HG03469 (cell line): ENCODE results near the gene KRT14.
"Not testable (repeated sequence)": the region's sequence is repeated elsewhere in the genome, so short reads cannot be mapped to it uniquely, and the experiment has no call there.

Source experiments
- ATAC-seq: cut with Tn5 transposase; IDR thresholded peaks from one replicate; pipeline ENCODE4 v1.9.1; 2021; ENCODE audit warnings: mild to moderate bottlenecking, moderate library complexity, moderate number of reproducible peaks; ENCODE audit not compliant: unreplicated experiment

KRT14 gene

GRCh38 chr17:41610061-41610517 is 23.4 kb upstream of the KRT14 start:
- ATAC-seq, result not testable (repeated sequence)

GRCh38 chr17:41606930-41607329 is 20.2 kb upstream of the KRT14 start:
- ATAC-seq, result not testable (repeated sequence)

- ATAC-seq, result no peak
Observed at GRCh38 chr17:41602524-41602923, 15.8 kb upstream of the KRT14 start.

GRCh38 chr17:41600318-41600717 is 13.6 kb upstream of the KRT14 start:
- no peak for ATAC-seq

GRCh38 chr17:41599680-41600079 is 13.0 kb upstream of the KRT14 start:
- no peak for ATAC-seq

- no peak for ATAC-seq
Observed at GRCh38 chr17:41595585-41595984, 8.9 kb upstream of the KRT14 start.

- no peak for ATAC-seq
Observed at GRCh38 chr17:41594363-41594915, 7.7 kb upstream of the KRT14 start.

- no peak for ATAC-seq
Observed at GRCh38 chr17:41593306-41593981, 6.7 kb upstream of the KRT14 start.

GRCh38 chr17:41592601-41593305 is 6.1 kb upstream of the KRT14 start:
- ATAC-seq, result no peak

- ATAC-seq, result no peak
Observed at GRCh38 chr17:41589301-41589700, 2.6 kb upstream of the KRT14 start.

GRCh38 chr17:41588126-41588810 is 1.6 kb upstream of the KRT14 start:
- ATAC-seq, result no peak

GRCh38 chr17:41585301-41586056 is 1.2 kb downstream of the KRT14 start:
- ATAC-seq, result no peak

GRCh38 chr17:41584331-41584927 is 2.3 kb downstream of the KRT14 start:
- not testable (repeated sequence) for ATAC-seq

GRCh38 chr17:41583137-41584127 is 3.3 kb downstream of the KRT14 start:
- ATAC-seq, result no peak

- ATAC-seq, result not testable (repeated sequence)
Observed at GRCh38 chr17:41582061-41582968, 4.4 kb downstream of the KRT14 start.

- ATAC-seq, result no peak
Observed at GRCh38 chr17:41581366-41582060, 5.2 kb downstream of the KRT14 start.

GRCh38 chr17:41580687-41581365 is 5.9 kb downstream of the KRT14 start:
- ATAC-seq, result no peak
